Measurements from ENCODE around the gene ZRANB3.

The ZRANB3 gene

GRCh38 chr2:135451966-135452365, 79.1 kb downstream of the ZRANB3 start:
- TF ChIP-seq, protein P1, sequence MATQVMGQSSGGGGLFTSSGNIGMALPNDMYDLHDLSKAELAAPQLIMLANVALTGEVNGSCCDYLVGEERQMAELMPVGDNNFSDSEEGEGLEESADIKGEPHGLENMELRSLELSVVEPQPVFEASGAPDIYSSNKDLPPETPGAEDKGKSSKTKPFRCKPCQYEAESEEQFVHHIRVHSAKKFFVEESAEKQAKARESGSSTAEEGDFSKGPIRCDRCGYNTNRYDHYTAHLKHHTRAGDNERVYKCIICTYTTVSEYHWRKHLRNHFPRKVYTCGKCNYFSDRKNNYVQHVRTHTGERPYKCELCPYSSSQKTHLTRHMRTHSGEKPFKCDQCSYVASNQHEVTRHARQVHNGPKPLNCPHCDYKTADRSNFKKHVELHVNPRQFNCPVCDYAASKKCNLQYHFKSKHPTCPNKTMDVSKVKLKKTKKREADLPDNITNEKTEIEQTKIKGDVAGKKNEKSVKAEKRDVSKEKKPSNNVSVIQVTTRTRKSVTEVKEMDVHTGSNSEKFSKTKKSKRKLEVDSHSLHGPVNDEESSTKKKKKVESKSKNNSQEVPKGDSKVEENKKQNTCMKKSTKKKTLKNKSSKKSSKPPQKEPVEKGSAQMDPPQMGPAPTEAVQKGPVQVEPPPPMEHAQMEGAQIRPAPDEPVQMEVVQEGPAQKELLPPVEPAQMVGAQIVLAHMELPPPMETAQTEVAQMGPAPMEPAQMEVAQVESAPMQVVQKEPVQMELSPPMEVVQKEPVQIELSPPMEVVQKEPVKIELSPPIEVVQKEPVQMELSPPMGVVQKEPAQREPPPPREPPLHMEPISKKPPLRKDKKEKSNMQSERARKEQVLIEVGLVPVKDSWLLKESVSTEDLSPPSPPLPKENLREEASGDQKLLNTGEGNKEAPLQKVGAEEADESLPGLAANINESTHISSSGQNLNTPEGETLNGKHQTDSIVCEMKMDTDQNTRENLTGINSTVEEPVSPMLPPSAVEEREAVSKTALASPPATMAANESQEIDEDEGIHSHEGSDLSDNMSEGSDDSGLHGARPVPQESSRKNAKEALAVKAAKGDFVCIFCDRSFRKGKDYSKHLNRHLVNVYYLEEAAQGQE (IDR thresholded peaks at IDR 0.05; ENCODE audit: insufficient read depth in 1 of 2, low read depth in 2 of 2, low read length in 2 of 2): no peak
- no peak for TF ChIP-seq POLR2AphosphoS5 (IDR thresholded peaks at IDR 0.05; ENCODE audit: low read depth, low read length)
- TF ChIP-seq FOXP2 (optimal IDR thresholded peaks at IDR 0.05; ENCODE audit: borderline replicate concordance, extremely low read depth, extremely low read length, insufficient read depth): no peak
- no peak for TF ChIP-seq TAF1 (IDR thresholded peaks at IDR 0.05; ENCODE audit: borderline replicate concordance, insufficient read depth, low read length)
- TF ChIP-seq SIN3A (IDR thresholded peaks at IDR 0.05; ENCODE audit: borderline replicate concordance, insufficient read depth, low read length): no peak

DNA sequence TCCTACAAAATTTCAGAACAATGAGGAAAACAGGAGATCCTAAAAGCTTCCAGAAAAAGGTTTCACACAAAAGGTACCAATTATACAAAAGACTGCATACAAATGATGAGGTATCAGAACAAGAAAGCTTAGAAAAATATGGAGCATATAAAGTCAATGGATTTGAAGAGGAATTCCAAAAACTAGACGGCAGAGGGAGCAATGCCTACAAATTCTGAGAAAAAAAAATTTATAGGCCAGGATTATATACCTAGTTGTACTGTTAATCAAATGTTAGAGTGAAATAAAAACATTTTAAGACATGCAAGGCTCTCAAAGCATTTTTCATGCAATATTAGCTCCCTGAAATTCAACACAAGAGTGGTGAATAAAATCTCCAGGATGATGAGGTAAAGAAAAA, 106.2 kb downstream of the ZRANB3 start:
- TF ChIP-seq FOXP2 (optimal IDR thresholded peaks at IDR 0.05; ENCODE audit: borderline replicate concordance, extremely low read depth, extremely low read length, insufficient read depth) (no peak), POLR2AphosphoS5 (IDR thresholded peaks at IDR 0.05; ENCODE audit: low read depth, low read length) (no peak), TAF1 (IDR thresholded peaks at IDR 0.05; ENCODE audit: borderline replicate concordance, insufficient read depth, low read length) (no peak), SIN3A (IDR thresholded peaks at IDR 0.05; ENCODE audit: borderline replicate concordance, insufficient read depth, low read length) (no peak)
- TF ChIP-seq, protein P1 (IDR thresholded peaks at IDR 0.05; ENCODE audit: insufficient read depth in 1 of 2, low read depth in 2 of 2, low read length in 2 of 2): no peak

GRCh38 chr2:135422898-135423297, 108.1 kb downstream of the ZRANB3 start:
- TF ChIP-seq POLR2AphosphoS5 (IDR thresholded peaks at IDR 0.05; ENCODE audit: low read depth, low read length) (no peak), TAF1 (IDR thresholded peaks at IDR 0.05; ENCODE audit: borderline replicate concordance, insufficient read depth, low read length) (no peak), SIN3A (IDR thresholded peaks at IDR 0.05; ENCODE audit: borderline replicate concordance, insufficient read depth, low read length) (no peak), FOXP2 (optimal IDR thresholded peaks at IDR 0.05; ENCODE audit: borderline replicate concordance, extremely low read depth, extremely low read length, insufficient read depth) (no peak)
- TF ChIP-seq, protein P1 (IDR thresholded peaks at IDR 0.05; ENCODE audit: insufficient read depth in 1 of 2, low read depth in 2 of 2, low read length in 2 of 2): no peak

GRCh38 chr2:135411646-135412045, 119.4 kb downstream of the ZRANB3 start:
- TF ChIP-seq SIN3A (IDR thresholded peaks at IDR 0.05; ENCODE audit: borderline replicate concordance, insufficient read depth, low read length) (no peak), TAF1 (IDR thresholded peaks at IDR 0.05; ENCODE audit: borderline replicate concordance, insufficient read depth, low read length) (no peak), POLR2AphosphoS5 (IDR thresholded peaks at IDR 0.05; ENCODE audit: low read depth, low read length) (no peak)
- TF ChIP-seq, protein P1 (IDR thresholded peaks at IDR 0.05; ENCODE audit: insufficient read depth in 1 of 2, low read depth in 2 of 2, low read length in 2 of 2): no peak

DNA sequence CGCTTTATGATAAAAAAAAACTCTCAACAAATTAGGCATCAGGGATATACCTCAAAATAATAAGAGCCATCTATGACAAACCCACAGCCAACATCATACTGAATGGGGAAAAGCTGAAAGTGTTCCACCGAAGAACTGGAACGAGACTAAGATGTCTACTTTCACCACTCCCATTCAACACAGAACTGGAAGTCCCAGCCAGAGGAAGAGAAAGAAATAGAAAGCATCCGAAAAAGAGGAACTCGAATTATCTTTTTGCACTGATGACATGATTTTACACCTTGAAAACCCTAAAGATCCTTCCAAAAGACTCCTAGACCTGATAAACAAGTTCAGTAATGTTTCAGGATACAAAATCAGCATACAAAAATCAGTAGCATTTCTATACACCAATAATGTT, 121.6 kb downstream of the ZRANB3 start:
- no peak for TF ChIP-seq POLR2AphosphoS5 (IDR thresholded peaks at IDR 0.05; ENCODE audit: low read depth, low read length)
- TF ChIP-seq TAF1 (IDR thresholded peaks at IDR 0.05; ENCODE audit: borderline replicate concordance, insufficient read depth, low read length): no peak
- TF ChIP-seq FOXP2 (optimal IDR thresholded peaks at IDR 0.05; ENCODE audit: borderline replicate concordance, extremely low read depth, extremely low read length, insufficient read depth): no peak
- TF ChIP-seq SIN3A (IDR thresholded peaks at IDR 0.05; ENCODE audit: borderline replicate concordance, insufficient read depth, low read length): no peak
- TF ChIP-seq, protein P1 (IDR thresholded peaks at IDR 0.05; ENCODE audit: insufficient read depth in 1 of 2, low read depth in 2 of 2, low read length in 2 of 2): no peak

Data from PFSK-1 (cell line).